ENCODE results near the gene TMEFF2.

- TF ChIP-seq, protein P1, sequence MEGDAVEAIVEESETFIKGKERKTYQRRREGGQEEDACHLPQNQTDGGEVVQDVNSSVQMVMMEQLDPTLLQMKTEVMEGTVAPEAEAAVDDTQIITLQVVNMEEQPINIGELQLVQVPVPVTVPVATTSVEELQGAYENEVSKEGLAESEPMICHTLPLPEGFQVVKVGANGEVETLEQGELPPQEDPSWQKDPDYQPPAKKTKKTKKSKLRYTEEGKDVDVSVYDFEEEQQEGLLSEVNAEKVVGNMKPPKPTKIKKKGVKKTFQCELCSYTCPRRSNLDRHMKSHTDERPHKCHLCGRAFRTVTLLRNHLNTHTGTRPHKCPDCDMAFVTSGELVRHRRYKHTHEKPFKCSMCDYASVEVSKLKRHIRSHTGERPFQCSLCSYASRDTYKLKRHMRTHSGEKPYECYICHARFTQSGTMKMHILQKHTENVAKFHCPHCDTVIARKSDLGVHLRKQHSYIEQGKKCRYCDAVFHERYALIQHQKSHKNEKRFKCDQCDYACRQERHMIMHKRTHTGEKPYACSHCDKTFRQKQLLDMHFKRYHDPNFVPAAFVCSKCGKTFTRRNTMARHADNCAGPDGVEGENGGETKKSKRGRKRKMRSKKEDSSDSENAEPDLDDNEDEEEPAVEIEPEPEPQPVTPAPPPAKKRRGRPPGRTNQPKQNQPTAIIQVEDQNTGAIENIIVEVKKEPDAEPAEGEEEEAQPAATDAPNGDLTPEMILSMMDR (IDR thresholded peaks at IDR 0.05), result no peak
- TF ChIP-seq POLR2A (IDR thresholded peaks at IDR 0.05), result no peak
Observed at GRCh38 chr2:191942739-191943103, 252.0 kb downstream of the TMEFF2 start.
